Measurements from ENCODE around the gene URB2.

Gene URB2

GRCh38 chr1:229650045-229650444, 24.0 kb downstream of the URB2 start:
- no peak for DNase-seq

- peak; percentile 20 for DNase-seq
These were observed 25.5 kb downstream of the URB2 start for GRCh38 chr1:229651546-229651945.

GRCh38 chr1:229653420-229653819, 27.4 kb downstream of the URB2 start:
- no peak for DNase-seq

- DNase-seq: no peak
These were observed 29.7 kb downstream of the URB2 start for GRCh38 chr1:229655781-229656180.

GRCh38 chr1:229657993-229658755, 32.1 kb downstream of the URB2 start:
- DNase-seq: no peak

GRCh38 chr1:229661022-229661877, 35.2 kb downstream of the URB2 start:
- DNase-seq: peak; percentile 40

GRCh38 chr1:229661897-229662296, 35.9 kb downstream of the URB2 start:
- DNase-seq: no peak

- DNase-seq: peak; percentile 16
These were observed 38.2 kb downstream of the URB2 start for GRCh38 chr1:229664133-229664689.

- DNase-seq: no peak
These were observed 40.0 kb downstream of the URB2 start for GRCh38 chr1:229665912-229666558.

- no peak for DNase-seq
These were observed 40.5 kb downstream of the URB2 start for GRCh38 chr1:229666585-229666984.

GRCh38 chr1:229669333-229669732, 43.3 kb downstream of the URB2 start:
- no peak for DNase-seq

GRCh38 chr1:229671310-229671709, 45.3 kb downstream of the URB2 start:
- no peak for DNase-seq

- DNase-seq: no peak
These were observed 46.2 kb downstream of the URB2 start for GRCh38 chr1:229672246-229672645.

- DNase-seq: no peak
These were observed 48.0 kb downstream of the URB2 start for GRCh38 chr1:229674042-229674441.

GRCh38 chr1:229675396-229675795, 49.3 kb downstream of the URB2 start:
- DNase-seq: no peak

- no peak for DNase-seq
These were observed 59.1 kb downstream of the URB2 start for GRCh38 chr1:229685149-229685548.

GRCh38 chr1:229689273-229689672, 63.2 kb downstream of the URB2 start:
- no peak for DNase-seq

- peak; percentile 9 for DNase-seq
These were observed 63.9 kb downstream of the URB2 start for GRCh38 chr1:229689904-229690303.

- DNase-seq: no peak
These were observed 64.6 kb downstream of the URB2 start for GRCh38 chr1:229690662-229691061.

- no peak for DNase-seq
These were observed 65.3 kb downstream of the URB2 start for GRCh38 chr1:229691362-229691761.

- no peak for DNase-seq
These were observed 67.3 kb downstream of the URB2 start for GRCh38 chr1:229693129-229693900.

GRCh38 chr1:229694053-229694693, 68.1 kb downstream of the URB2 start:
- DNase-seq: peak; percentile 97
